ENCODE results near the gene SPRR3.
"Not testable (repeated sequence)": the region's sequence is repeated elsewhere in the genome, so short reads cannot be mapped to it uniquely, and the experiment has no call there.

SPRR3 gene

GRCh38 chr1:152996633-152997400, 4.7 kb upstream of the SPRR3 start:
- DNase-seq (ENCODE audit: low read depth): no peak
- no peak overlapping the region for H3K4me3 ChIP-seq (ENCODE audit: low read depth, low read length)
- no peak for TF ChIP-seq CTCF (IDR thresholded peaks at IDR 0.05; ENCODE audit: low read depth, low read length)

GRCh38 chr1:152997901-152998300, 3.6 kb upstream of the SPRR3 start:
- H3K4me3 ChIP-seq (ENCODE audit: low read depth, low read length): no peak overlapping the region
- no peak for DNase-seq (ENCODE audit: low read depth)
- TF ChIP-seq CTCF (IDR thresholded peaks at IDR 0.05; ENCODE audit: low read depth, low read length): no peak
- no peak for TF ChIP-seq MYC (IDR thresholded peaks at IDR 0.05; ENCODE audit: low read depth, low read length)
- TF ChIP-seq, protein P1, sequence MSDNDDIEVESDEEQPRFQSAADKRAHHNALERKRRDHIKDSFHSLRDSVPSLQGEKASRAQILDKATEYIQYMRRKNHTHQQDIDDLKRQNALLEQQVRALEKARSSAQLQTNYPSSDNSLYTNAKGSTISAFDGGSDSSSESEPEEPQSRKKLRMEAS (IDR thresholded peaks at IDR 0.05; ENCODE audit: low read depth, low read length): no peak
- no peak for TF ChIP-seq POLR2A (IDR thresholded peaks at IDR 0.05; ENCODE audit: extremely low read depth, insufficient read length)

- H3K4me3 ChIP-seq (ENCODE audit: low read depth, low read length): no peak overlapping the region
- TF ChIP-seq MYC (IDR thresholded peaks at IDR 0.05; ENCODE audit: low read depth, low read length) (no peak), POLR2A (IDR thresholded peaks at IDR 0.05; ENCODE audit: extremely low read depth, insufficient read length) (no peak), CTCF (IDR thresholded peaks at IDR 0.05; ENCODE audit: low read depth, low read length) (no peak)
- TF ChIP-seq, protein P1 (IDR thresholded peaks at IDR 0.05; ENCODE audit: low read depth, low read length): no peak
- no peak for DNase-seq (ENCODE audit: low read depth)
Measured at GRCh38 chr1:152998476-152998875, 3.1 kb upstream of the SPRR3 start.

GRCh38 chr1:152999818-153000217, 1.7 kb upstream of the SPRR3 start:
- no peak overlapping the region for H3K4me3 ChIP-seq (ENCODE audit: low read depth, low read length)
- no peak for TF ChIP-seq CTCF (IDR thresholded peaks at IDR 0.05; ENCODE audit: low read depth, low read length)
- no peak for TF ChIP-seq MYC (IDR thresholded peaks at IDR 0.05; ENCODE audit: low read depth, low read length)
- TF ChIP-seq, protein P1 (IDR thresholded peaks at IDR 0.05; ENCODE audit: low read depth, low read length): no peak
- TF ChIP-seq POLR2A (IDR thresholded peaks at IDR 0.05; ENCODE audit: extremely low read depth, insufficient read length): no peak
- DNase-seq (ENCODE audit: low read depth): no peak

DNA sequence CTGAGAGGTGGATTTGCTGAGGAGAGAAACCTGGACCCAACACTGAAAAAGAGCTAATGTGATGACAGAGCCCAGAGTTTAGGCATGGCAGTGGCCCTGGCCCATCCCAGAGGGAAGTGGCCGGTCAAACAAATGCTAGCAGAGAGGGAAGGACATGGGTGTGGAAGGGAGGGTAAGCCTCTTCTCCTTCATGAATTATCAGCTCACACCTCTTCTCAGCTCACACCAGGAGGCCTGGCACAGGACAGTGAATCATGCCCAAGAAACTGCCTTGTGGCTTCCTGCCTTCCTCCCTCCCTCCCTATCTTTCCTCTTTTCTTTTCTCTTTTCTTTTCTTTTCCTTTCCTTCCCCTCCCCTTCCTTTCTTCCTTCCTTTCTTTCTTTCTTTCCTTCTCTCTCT, 1.3 kb upstream of the SPRR3 start:
- DNase-seq (ENCODE audit: low read depth): no peak
- TF ChIP-seq POLR2A (IDR thresholded peaks at IDR 0.05; ENCODE audit: extremely low read depth, insufficient read length) (no peak), CTCF (IDR thresholded peaks at IDR 0.05; ENCODE audit: low read depth, low read length) (no peak), MYC (IDR thresholded peaks at IDR 0.05; ENCODE audit: low read depth, low read length) (no peak)
- TF ChIP-seq, protein P1 (IDR thresholded peaks at IDR 0.05; ENCODE audit: low read depth, low read length): no peak
- no peak overlapping the region for H3K4me3 ChIP-seq (ENCODE audit: low read depth, low read length)

DNA sequence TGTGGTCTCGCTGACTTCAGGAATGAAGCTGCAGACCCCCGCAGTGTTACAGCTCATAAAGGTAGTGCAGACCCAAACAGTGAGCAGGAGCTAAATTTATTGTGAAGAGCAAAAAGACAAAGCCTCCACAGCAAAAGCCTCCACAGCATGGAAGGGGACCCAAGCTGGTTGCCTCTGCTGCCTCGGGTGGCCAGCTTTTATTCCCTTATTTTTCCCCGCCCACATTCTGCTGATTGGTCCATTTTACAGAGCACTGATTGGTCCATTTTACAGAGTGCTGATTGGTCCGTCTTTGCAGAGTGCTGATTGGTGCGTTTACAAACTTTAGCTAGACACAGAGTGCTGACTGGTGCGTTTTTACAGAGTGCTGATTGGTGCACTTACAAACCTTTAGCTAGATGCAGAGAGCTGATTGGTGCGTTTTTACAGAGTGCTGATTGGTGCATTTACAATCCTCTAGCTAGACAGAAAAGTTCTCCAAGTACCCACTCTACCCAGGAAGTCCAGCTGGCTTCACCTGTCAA, 9.7 kb downstream of the SPRR3 start:
- not testable (repeated sequence) for H3K4me3 ChIP-seq (ENCODE audit: low read depth, low read length); DNase-seq (ENCODE audit: low read depth)

GRCh38 chr1:153021829-153022228, 20.3 kb downstream of the SPRR3 start:
- not testable (repeated sequence) for H3K4me3 ChIP-seq (ENCODE audit: low read depth, low read length); DNase-seq (ENCODE audit: low read depth)

DNA sequence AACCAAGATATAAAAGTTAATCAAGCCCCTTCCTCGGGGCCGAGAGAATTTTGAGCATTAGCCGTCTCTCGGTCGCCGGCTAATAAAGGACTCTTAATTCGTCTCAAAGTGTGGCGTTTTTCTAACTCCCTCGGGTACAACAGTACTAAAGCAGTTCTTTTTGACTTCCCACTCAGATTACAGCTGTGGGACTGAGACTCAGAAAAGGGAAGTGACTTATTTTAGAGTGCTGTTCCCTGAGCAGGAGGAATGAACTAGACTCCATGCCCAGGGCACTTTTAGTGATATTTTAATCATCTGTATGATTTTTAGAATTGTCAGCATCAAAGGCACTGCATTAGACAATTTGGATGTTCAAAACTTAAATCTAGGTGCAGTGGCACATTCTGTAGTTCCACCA, 20.8 kb downstream of the SPRR3 start:
- peak; percentile 20 for DNase-seq (ENCODE audit: low read depth)
- not testable (repeated sequence) for H3K4me3 ChIP-seq (ENCODE audit: low read depth, low read length)

Measured in NB4 (cell line).